Muscle layer of colon (tissue), 2 donors: ENCODE data around the gene RASGRP2.

ENCODE experiments used
- H3K27ac ChIP-seq: one replicate; pipeline ENCODE4 v1.7.0; 2013; ENCODE audit warnings: low read depth, mild to moderate bottlenecking, low read length, moderate library complexity
- H3K27me3 ChIP-seq, 2 donors: one replicate each; pipeline ENCODE4 v1.7.0; 2013; ENCODE audit warnings: low read length in 2 of 2, mild to moderate bottlenecking in 2 of 2; ENCODE audit not compliant: insufficient read depth in 2 of 2, control insufficient read depth in 1 of 2
- H3K36me3 ChIP-seq: one replicate; pipeline ENCODE4 v1.7.0; 2013; ENCODE audit warnings: mild to moderate bottlenecking, low read length; ENCODE audit not compliant: insufficient read depth
- H3K4me1 ChIP-seq: one replicate; pipeline ENCODE4 v1.7.0; 2013; ENCODE audit warnings: mild to moderate bottlenecking, low read length; ENCODE audit not compliant: insufficient read depth
- H3K4me3 ChIP-seq, 2 donors: one replicate each; pipeline ENCODE4 v1.7.0; 2013; ENCODE audit warnings: low read length in 2 of 2, low read depth in 1 of 2, mild to moderate bottlenecking in 1 of 2, moderate library complexity in 1 of 2
- H3K9ac ChIP-seq: one replicate; pipeline ENCODE4 v1.7.0; 2013; ENCODE audit warnings: low read length
- H3K9me3 ChIP-seq: one replicate; pipeline ENCODE4 v1.7.0; 2013; ENCODE audit warnings: mild to moderate bottlenecking, low read length
- donor health status: abdominal sarcoma.
- donor health status: Adenocarcinoma of cecum.

Gene RASGRP2

DNA sequence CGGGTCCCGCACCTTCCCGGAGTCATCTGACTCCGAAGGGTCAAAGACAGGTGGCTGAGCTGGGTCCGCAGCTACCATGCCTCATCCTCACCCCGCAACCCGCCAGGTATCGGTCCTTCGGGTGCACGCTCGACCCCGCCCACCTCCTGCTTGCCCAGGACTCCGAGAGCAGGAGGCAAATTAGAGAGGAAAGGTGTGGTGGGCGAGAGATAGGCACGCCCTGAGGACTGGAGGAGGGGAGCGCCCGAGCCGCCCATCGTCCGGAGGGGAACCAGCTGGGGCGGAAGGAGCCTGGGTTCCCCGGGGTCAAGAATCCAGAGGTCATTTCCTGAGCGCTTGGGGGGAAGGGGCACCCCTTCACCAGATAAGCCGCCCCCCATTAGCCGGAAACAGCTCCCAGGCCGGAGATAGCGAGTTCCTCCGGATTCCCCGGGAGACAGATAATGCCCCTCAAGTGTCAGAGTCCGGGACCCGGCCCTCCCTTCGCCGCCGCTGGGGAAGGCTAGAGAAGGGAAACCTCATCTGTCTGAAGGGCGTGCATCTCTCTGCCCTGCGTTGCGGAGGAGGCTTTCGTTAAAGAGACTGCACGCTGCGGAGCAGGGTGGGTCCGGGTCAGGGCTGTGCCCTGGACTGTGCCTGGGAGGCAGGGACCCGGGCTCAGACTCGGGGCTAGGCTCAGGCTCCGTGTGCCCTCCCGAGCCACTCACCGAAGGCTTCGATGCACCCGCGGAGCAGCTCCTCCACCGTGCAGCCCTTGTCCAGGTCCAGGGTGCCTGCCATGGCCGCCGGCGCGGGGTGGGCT, 1.7 kb downstream of the RASGRP2 start:
- Histone ChIP-seq H3K9me3 (no peaks in the 10 kb centered on the region), H3K9ac (no peak overlapping the region), H3K27me3 (peaks cover 0 to 7% of the 10 kb centered on the region in 2 donors), H3K27ac (peak overlapping the region; percentile 89), H3K4me1 (peaks cover 26% of the 10 kb centered on the region), H3K4me3 (peak overlapping the region; percentile 43 to 84), H3K36me3 (peaks cover 2% of the 10 kb centered on the region)

DNA sequence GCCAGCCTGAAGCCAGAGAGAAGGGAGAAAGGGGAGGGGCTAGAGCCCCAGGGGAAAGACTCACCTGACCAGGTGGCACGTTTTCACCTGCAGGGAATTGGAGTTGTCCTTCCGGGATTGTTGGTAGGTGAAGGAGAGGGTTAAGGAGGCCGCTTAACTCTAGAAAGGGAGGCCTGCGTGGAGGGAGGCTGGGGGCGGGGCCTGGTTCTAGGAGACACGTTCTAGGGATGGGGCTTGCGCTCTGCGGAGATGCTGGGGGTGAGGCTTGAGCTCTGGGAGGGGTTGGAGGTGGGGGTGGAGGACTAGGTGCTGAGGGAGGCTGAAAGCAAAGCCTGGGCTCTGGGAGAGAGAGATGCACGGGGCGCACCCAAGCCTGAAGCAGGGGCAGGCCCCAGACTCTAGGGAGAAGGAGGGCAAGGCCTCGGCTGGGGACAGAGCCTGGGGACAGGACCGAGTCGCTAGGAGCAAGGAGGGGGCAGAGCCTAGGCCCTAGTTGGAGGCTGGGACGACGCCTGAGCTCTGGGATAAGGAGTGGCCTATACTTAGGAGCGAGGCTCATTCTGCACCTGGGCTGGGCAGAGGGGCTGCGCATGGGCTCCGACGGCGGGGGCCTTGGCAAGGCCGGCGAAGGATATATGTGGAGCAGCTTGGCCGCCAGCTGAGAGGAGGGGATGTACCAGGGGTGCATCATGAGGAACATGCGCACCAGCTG, 2.4 kb downstream of the RASGRP2 start:
- peak overlapping the region; percentile 89 for H3K27ac ChIP-seq
- peak overlapping the region in 1 of 2 donors; percentile 84 for H3K4me3 ChIP-seq
- H3K4me1 ChIP-seq: peaks cover 26% of the 10 kb centered on the region
- H3K27me3 ChIP-seq: peaks cover 0 to 7% of the 10 kb centered on the region in 2 donors
- H3K9me3 ChIP-seq: no peaks in the 10 kb centered on the region
- peaks cover 9% of the 10 kb centered on the region for H3K36me3 ChIP-seq
- no peak overlapping the region for H3K9ac ChIP-seq

DNA sequence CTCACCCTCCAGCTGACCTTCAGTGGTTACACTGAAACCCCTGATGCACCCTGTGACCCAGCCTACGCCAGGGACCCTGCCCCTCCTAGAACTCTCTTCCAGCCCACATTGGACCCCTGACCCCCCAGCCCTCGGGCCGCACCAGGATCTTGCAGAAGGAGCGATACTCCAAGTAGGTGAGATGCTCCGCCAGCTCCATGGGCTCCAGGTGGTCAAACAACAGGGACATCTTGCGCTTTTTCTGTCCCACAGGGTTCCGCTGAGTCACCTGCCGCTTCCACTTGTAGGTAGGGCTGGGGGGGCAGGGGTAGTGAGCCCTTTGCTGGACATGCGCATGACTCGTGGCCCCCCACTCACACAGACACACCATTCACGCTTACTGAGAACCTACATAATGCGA, 4.1 kb downstream of the RASGRP2 start:
- H3K9ac ChIP-seq: no peak overlapping the region
- no peak overlapping the region for H3K27ac ChIP-seq
- no peak overlapping the region for H3K4me3 ChIP-seq
- H3K4me1 ChIP-seq: peaks cover 26% of the 10 kb centered on the region
- no peaks in the 10 kb centered on the region for H3K9me3 ChIP-seq
- peaks cover 25% of the 10 kb centered on the region for H3K36me3 ChIP-seq
- H3K27me3 ChIP-seq: peaks cover 0 to 7% of the 10 kb centered on the region in 2 donors

DNA sequence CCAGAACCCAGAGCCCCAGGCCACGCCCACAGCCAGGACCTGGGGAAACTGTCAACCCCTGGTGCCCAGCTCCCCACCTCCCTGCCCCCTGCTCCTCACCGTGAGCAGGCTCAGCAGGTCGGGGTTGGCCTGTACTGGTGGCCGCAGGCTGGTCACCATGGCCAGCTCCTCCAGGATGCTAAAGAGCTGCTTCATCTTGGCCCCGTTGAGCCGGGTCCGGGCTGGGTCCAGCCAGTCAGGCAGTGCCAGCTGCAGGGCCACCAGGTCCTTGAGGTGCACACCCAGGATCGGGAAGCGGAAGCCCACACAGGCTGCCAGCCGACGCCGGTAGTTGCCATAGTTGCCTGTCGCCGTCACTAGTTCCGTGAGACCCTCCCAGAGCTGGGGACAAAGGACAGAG, 7.3 kb downstream of the RASGRP2 start:
- peaks cover 4% of the 10 kb centered on the region for H3K4me1 ChIP-seq
- H3K27me3 ChIP-seq: no peaks in the 10 kb centered on the region
- H3K9me3 ChIP-seq: no peaks in the 10 kb centered on the region
- H3K36me3 ChIP-seq: peaks cover 36% of the 10 kb centered on the region
- H3K4me3 ChIP-seq: no peak overlapping the region
- H3K9ac ChIP-seq: no peak overlapping the region
- no peak overlapping the region for H3K27ac ChIP-seq

DNA sequence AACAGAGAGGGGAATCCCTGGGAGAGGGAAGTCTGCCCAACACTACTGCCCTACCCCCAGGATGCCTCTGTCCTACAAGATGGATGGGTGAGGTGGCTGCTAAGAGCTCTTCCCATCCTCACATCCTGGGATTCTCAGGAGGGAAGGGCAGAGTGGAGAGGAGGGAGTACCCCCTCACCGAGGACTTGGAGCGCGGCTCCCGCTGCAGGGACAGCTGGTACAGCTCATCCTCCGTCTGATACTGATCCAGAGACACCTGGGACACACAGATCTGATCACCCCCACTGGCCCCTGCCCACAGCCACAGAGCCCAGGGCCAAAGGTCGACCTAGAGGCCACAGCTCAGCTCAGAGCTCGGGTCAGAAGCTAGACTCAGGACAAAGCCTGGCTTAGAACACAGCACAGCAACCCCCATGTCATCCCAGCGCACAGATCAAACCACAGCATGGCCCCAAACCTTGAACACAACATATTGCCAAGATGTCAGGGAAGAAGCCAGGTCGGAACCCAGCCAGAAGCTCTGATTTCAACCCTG, 8.2 kb downstream of the RASGRP2 start:
- no peaks in the 10 kb centered on the region for H3K9me3 ChIP-seq
- H3K4me1 ChIP-seq: no peaks in the 10 kb centered on the region
- H3K27ac ChIP-seq: no peak overlapping the region
- no peaks in the 10 kb centered on the region for H3K27me3 ChIP-seq
- no peak overlapping the region for H3K9ac ChIP-seq
- H3K4me3 ChIP-seq: no peak overlapping the region
- peaks cover 39% of the 10 kb centered on the region for H3K36me3 ChIP-seq

DNA sequence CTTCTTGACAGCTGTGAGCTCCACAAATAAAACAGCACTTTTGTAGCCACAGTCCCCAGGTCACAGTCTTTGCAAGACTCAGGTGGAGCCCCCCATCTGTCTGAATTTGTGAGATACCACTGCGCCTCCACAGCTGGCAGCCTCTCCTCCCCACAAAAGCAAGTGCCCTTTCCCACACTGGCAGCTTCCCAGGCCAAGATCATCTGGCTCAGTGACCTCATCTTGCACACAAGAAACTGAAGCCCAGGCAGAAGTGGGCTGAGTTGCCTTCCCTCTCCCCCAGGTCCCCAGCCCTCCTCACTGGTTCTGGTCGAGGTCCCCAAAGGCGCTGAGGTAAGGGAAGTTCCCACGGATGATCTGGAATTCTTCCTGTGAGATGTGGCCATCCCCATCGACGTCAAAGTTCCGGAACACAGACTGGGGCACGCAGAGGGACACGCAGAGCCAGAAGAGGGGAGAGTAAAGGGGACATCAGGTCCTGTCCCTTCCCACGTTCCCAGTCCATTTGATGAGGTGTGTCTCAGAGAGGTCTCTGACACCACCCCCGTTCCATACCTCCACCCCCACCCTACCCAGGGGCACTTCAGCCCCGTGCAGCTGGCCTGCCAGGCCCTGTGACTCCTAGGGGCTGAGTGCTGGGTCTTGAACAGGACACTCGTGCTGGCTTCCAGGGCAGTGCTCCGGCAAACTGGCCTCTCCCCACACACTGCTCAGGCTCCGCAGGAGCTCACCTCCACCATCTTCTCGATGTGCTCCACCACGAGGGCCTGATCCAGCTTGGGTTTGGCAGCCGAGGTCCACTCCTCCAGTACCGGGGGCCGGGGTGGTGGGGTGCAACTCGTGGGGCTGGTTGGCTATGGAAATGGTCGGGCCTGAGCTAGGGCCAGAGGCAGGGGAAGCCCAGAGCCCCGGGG, 8.9 kb downstream of the RASGRP2 start:
- Histone ChIP-seq H3K27ac (no peak overlapping the region), H3K36me3 (peaks cover 44% of the 10 kb centered on the region), H3K4me3 (no peak overlapping the region), H3K27me3 (no peaks in the 10 kb centered on the region), H3K9ac (no peak overlapping the region), H3K9me3 (no peaks in the 10 kb centered on the region), H3K4me1 (no peaks in the 10 kb centered on the region)

DNA sequence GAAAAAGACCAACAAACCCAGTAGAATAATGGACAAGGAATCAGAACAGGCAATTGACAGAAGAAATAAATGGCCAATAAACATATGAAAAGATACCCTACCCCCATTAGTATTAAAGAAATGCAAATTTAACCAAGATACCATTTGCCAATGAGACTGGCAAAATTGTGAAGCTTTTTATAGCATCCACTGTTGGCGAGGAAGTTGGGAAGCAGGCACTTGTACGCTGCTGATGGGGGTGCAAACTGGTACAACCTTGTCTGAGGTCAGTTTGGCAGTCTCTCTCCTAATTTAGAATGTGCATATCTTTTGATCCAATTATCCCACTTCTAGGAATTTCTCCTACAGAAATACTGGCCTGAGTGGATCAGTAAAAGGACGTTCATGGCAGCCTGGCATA, 12.3 kb downstream of the RASGRP2 start:
- no peak overlapping the region for H3K27ac ChIP-seq
- H3K36me3 ChIP-seq: peaks cover 41% of the 10 kb centered on the region

DNA sequence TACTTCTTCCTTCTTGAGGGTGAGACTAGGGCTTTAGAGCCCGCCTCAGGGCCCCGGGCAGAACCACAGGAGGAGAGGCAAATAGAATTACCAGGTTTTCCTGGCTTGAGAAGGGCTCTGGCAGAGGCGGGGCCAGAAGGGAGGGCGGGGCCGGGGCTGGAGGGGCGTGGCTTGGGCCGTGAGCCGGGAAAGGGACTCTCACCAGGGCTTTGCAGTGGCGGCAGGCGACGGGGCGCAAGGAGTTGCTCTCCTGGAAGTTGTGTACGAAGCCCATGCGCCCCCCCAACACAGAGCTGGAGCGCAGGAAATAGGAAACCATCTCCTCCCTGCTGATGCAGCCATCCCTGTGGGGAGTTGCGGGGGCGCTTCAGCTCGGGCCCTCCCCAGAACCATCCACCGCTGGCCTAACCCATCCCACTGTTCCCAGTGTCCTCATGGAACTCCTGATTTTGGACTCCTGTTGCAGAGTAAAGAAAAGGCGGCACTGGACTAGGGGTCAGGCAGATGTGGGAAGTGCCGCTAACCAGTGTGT, 14.0 kb downstream of the RASGRP2 start:
- no peaks in the 10 kb centered on the region for H3K9me3 ChIP-seq
- no peak overlapping the region for H3K27ac ChIP-seq
- H3K36me3 ChIP-seq: peaks cover 24% of the 10 kb centered on the region
- H3K9ac ChIP-seq: no peak overlapping the region
- H3K4me3 ChIP-seq: no peak overlapping the region
- H3K4me1 ChIP-seq: no peaks in the 10 kb centered on the region
- no peaks in the 10 kb centered on the region for H3K27me3 ChIP-seq

More for the DNA sequence above, 12.3 kb downstream of the RASGRP2 start:
- no peaks in the 10 kb centered on the region for H3K9me3 ChIP-seq
- no peaks in the 10 kb centered on the region for H3K27me3 ChIP-seq
- no peak overlapping the region for H3K9ac ChIP-seq
- no peaks in the 10 kb centered on the region for H3K4me1 ChIP-seq
- H3K4me3 ChIP-seq: no peak overlapping the region

DNA sequence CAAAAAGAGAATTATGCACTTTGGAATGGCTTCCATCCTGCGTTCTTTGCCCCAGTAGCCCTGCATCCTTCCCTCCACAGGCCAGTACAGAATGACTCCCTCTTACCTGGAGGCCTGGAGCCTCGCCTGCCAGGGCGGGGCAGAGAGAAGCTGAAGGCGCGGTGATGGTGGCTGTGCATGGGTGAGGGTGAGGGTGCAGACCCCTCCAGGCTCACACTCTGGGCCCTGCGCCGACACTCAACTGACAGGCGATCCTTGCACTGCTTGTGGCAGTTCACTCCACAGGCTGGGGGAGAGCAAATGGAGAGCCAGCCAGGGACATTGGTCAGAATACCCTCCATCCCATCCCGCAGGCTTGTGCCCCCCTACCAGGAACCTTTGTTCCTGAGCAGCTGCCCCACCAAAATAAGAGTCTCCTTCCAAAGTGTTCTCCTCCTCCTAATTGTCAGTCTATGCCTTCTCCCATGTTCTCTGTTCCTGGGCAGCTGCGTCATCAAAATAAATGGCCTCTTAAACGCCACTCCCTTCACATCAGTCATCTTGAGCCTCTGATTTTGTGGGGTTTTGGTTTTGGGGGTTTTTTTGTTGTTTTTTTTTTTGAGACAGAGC, 15.1 kb downstream of the RASGRP2 start:
- Histone ChIP-seq H3K27ac (no peak overlapping the region), H3K27me3 (no peaks in the 10 kb centered on the region), H3K36me3 (peaks cover 17% of the 10 kb centered on the region), H3K4me1 (no peaks in the 10 kb centered on the region), H3K4me3 (no peak overlapping the region), H3K9ac (no peak overlapping the region), H3K9me3 (no peaks in the 10 kb centered on the region)

DNA sequence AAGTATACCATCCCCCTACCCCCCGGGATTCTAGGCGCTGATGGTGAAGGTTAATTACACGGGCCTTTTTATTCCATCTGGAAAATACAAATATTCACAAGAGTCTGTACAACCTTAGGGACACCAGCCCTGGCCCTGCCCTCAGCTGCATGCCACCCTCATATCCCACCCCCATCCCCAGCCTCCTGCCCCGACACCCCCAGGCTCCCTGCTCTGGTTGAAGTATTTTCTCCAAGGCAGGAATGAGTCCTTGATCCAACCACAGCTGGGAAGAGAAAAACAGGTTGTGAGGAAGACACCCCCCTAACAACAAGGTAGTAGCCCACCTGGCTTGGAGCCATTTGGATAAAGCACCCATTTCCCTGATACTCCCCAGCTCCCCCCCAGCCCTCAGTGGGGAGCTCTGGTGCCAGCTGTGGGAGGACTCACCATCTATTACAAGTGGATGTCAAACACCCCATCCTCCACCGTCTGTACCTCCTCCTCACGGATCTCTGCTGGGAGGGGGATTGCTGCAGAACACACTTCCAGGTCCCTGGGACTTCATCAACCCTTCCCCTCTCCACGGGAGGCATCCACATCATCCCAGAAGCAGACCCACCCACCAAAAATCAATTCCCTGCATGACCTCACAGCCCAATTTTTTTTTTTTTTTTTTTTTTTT, 16.9 kb downstream of the RASGRP2 start:
- Histone ChIP-seq H3K4me3 (no peak overlapping the region), H3K27ac (no peak overlapping the region), H3K9me3 (no peaks in the 10 kb centered on the region), H3K9ac (no peak overlapping the region), H3K36me3 (peaks cover 16% of the 10 kb centered on the region), H3K27me3 (peaks cover 0 to 5% of the 10 kb centered on the region in 2 donors), H3K4me1 (no peaks in the 10 kb centered on the region)
